K562 (cell line): ENCODE data around the gene RARRES1. TPM values are rescaled to one million over a fixed set of nuclear protein-coding genes. Genes with fewer than 3 reads are reported as not detected.

Experiments used
- AFF4 ChIP-seq: sonication (generic); formaldehyde crosslinking; IDR thresholded peaks from 2 replicates; pipeline ENCODE4 v1.8.0; 2023; ENCODE audit warnings: mild to moderate bottlenecking, missing genetic modification reagents
- ATF1 ChIP-seq, 2 experiments: fragments of 450-650 bp in 1 of 2; IDR thresholded peaks; 2 replicates each; pipeline ENCODE4 v1.6.1; 2016; ENCODE audit warnings: missing compliant biosample characterization in 1 of 2, missing genetic modification characterization in 1 of 2
- CREM ChIP-seq: IDR thresholded peaks from 2 replicates; pipeline ENCODE4 v1.6.1; 2014; ENCODE audit warnings: antibody characterized with exemption, low read depth
- DACH1 ChIP-seq: fragments of 450-650 bp; IDR thresholded peaks from 2 replicates; pipeline ENCODE4 v1.6.1; 2018; ENCODE audit not compliant: partially characterized antibody
- DEAF1 ChIP-seq: fragments of 450-650 bp; formaldehyde crosslinking; IDR thresholded peaks from 2 replicates; pipeline ENCODE4 v1.4.0; 2020; ENCODE audit warnings: mild to moderate bottlenecking, moderate library complexity
- FOXK2 ChIP-seq, 2 experiments: fragments of 450-650 bp; IDR thresholded peaks in 1 of 2; conservative IDR thresholded peaks in 1 of 2; 2 replicates each; pipeline ENCODE4 v1.6.1; 2016; ENCODE audit warnings: low read depth in 2 of 2, mild to moderate bottlenecking in 1 of 2
- MXD1 ChIP-seq: fragments of 250-450 bp; sonication (Bioruptor Pico); IDR thresholded peaks from 2 replicates; pipeline ENCODE4 v1.8.0; 2021; ENCODE audit warnings: borderline replicate concordance, mild to moderate bottlenecking, moderate library complexity; ENCODE audit not compliant: poor library complexity, severe bottlenecking
- RB1 ChIP-seq: fragments of 450-650 bp; IDR thresholded peaks from 2 replicates; pipeline ENCODE4 v1.6.1; 2017; ENCODE audit warnings: low read depth, mild to moderate bottlenecking
- SIX5 ChIP-seq, 2 experiments: IDR thresholded peaks; 2 replicates each; pipeline ENCODE4 v1.6.1; 2011; ENCODE audit warnings: low read length in 2 of 2, borderline replicate concordance in 1 of 2, low read depth in 1 of 2, mild to moderate bottlenecking in 1 of 2, moderate library complexity in 1 of 2; ENCODE audit not compliant: insufficient read depth in 1 of 2
- TFE3 ChIP-seq: fragments of 450-650 bp; formaldehyde crosslinking; IDR thresholded peaks from 2 replicates; pipeline ENCODE4 v1.4.0; 2020; ENCODE audit warnings: mild to moderate bottlenecking, mixed read lengths
- ZBTB11 ChIP-seq, 3 experiments: fragments of 200-800 bp in 1 of 3; fragments of 250-450 bp in 1 of 3; fragments of 450-650 bp in 1 of 3; sonication (Bioruptor Pico) in 1 of 3; sonication (Bioruptor generic) in 1 of 3; formaldehyde crosslinking in 1 of 3; IDR thresholded peaks; 2 replicates each; pipeline versions ENCODE4 v1.6.1 to v1.8.0; 2016 to 2022; ENCODE audit warnings: mild to moderate bottlenecking in 2 of 3, missing genetic modification characterization in 2 of 3, missing compliant biosample characterization in 1 of 3, moderate library complexity in 1 of 3
- ZNF197 ChIP-seq: fragments of 200-800 bp; sonication (Bioruptor generic); IDR thresholded peaks from 2 replicates; pipeline ENCODE4 v1.6.1; 2016; ENCODE audit warnings: low read depth, missing genetic modification characterization, missing compliant biosample characterization
- ZNF217 ChIP-seq: sonication (generic); formaldehyde crosslinking; IDR thresholded peaks from 2 replicates; pipeline ENCODE4 v1.8.0; 2022; ENCODE audit warnings: mild to moderate bottlenecking, missing genetic modification reagents
- polyA plus RNA-seq, 8 experiments: library from polyadenylated mRNA; depleted of rRNA in 4 of 8; stranded (reverse) in 5 of 8; unstranded in 3 of 8; fragments of >200 nt; fragmentation: Nextera tagmentation in 2 of 8; fragmentation: Illumina TruSeq in 1 of 8; extraction: Ambion mirVana in 2 of 8; extraction: Trizol in 1 of 8; gene quantifications; 2 replicates each; pipeline versions ENCODE4 v1.2.1 to v1.2.3, GENCODE V29; 2011 to 2014; ENCODE audit warnings: inconsistent platforms in 1 of 8, missing spikeins in 1 of 8
- total RNA-seq, 7 experiments: library from RNA; depleted of rRNA in 6 of 7; stranded (reverse); fragments of >200 nt in 6 of 7; fragmentation: Illumina TruSeq in 2 of 7; extraction: Trizol in 2 of 7; gene quantifications; 2 replicates each; pipeline versions ENCODE4 v1.2.1 to v1.2.3, GENCODE V29; 2011 to 2021; ENCODE audit warnings: low replicate concordance in 1 of 7

RARRES1 gene
- total and polyA plus RNA-seq, 9 of the 15 experiments (the other 6 are each of a cell fraction or from before 2014, with no cell fraction given) = not detected

DNA sequence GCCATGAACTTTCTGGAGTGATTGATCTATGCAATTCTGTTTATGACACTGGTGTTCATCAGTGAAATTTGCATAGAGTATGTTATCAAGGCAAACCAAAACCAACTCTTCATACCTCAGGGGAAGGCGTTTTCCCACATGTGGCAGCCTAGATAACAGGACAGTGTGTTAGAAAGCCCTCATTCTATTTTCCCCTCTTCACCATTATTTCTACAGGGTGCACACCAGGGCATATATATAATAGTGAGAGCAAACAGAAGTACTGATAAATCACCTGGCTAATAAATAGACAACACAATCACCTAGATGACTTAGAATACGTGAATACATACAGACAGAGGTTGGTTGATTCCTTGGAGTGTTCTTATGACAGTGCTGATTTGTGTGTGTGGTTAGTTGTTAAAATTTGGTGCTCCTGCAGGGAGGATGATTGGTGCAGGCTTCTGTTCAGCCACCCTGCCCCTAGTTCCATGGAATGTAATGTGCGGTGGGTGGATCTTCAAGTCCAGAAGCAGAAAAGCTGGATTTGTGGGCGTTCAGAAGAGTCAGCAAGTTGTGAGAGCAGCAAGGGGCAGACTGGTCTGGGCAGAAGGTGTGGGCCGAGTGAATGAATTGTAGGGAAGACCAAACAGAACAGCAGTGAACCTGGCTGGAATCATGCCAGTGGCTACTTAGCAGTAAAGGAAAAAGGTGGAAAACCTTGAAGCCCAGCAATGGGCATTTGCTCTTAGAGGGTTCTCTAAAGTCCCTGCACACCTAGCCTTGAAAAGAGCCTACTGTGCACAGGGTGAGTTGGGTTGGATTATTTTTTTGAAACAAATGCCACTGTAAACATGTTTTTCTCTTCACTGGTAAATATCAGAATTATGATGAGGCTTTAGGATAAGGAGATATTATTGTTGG is 11.7 kb upstream of the RARRES1 start (continued):
- TF ChIP-seq AFF4 (CRISPR knock-in tag) = no peak
- TF ChIP-seq TFE3 (CRISPR knock-in tag) = no peak
- TF ChIP-seq DEAF1 (CRISPR knock-in tag) = no peak
- TF ChIP-seq ZBTB11 (CRISPR knock-in tag; IDR thresholded peaks at IDR 0.05) = no peak; a peak in 1 of 6 replicates
- 0 out of 4 replicates have a peak, but pooled peaks of 1 of the 2 experiments have one; percentile 40 for TF ChIP-seq FOXK2 (conservative IDR thresholded peaks at IDR 0.05 in 1 of 2, IDR thresholded peaks at IDR 0.05 in 1 of 2; ENCODE audit: low read depth in 2 of 2)
- no peak for TF ChIP-seq ZNF197 (CRISPR knock-in tag)
- TF ChIP-seq SIX5 (IDR thresholded peaks at IDR 0.05; ENCODE audit: borderline replicate concordance in 1 of 2, insufficient read depth in 1 of 2, low read depth in 1 of 2, low read length in 2 of 2) = no peak
- no peak for TF ChIP-seq RB1
- TF ChIP-seq ZNF217 = no peak
- no peak for TF ChIP-seq MXD1 (CRISPR knock-in tag)
- no peak for TF ChIP-seq ATF1 (CRISPR knock-in tag; IDR thresholded peaks at IDR 0.05)
- no peak; the same call in 1 of the 2 replicates for TF ChIP-seq ATF1 (tag; IDR thresholded peaks at IDR 0.05)
- TF ChIP-seq CREM = peak; percentile 53
- peak; percentile 85 for TF ChIP-seq DACH1
